PC-9 (cell line): ENCODE measurements around the gene RBM4B. TPM values are rescaled to one million over a fixed set of nuclear protein-coding genes. Genes with fewer than 3 reads are reported as not detected.
A peak's percentile ranks its signal among the peaks of the same experiment; 100 is the strongest.
"Not testable (repeated sequence)": the region's sequence is repeated elsewhere in the genome, so short reads cannot be mapped to it uniquely, and the experiment has no call there.

ENCODE experiments used
- Bru-seq: library from RNA; stranded (reverse); fragments of 400-500 nt; gene quantifications from one replicate; lab custom pipeline; 2021; lab: Mats Ljungman, UMichigan
- BruChase-seq, 2 experiments: library from RNA; stranded (reverse); fragments of 400-500 nt; gene quantifications; one replicate each; lab custom pipeline; 2021; lab: Mats Ljungman, UMichigan
- BruUV-seq: library from RNA; stranded (reverse); fragments of 400-500 nt; replicated peaks from 2 replicates; lab custom pipeline; 2021; lab: Mats Ljungman, UMichigan
- CTCF ChIA-PET: fragments of 300-600 bp; sonication (Branson Sonifier 250); formaldehyde crosslinking; loops from one replicate; lab custom pipeline; 2022; ENCODE audit warnings: antibody characterized with exemption; lab: Charles Lee
- POLR2A ChIA-PET: fragments of 300-600 bp; sonication (Branson Sonifier 250); formaldehyde crosslinking; loops from one replicate; lab custom pipeline; 2022; ENCODE audit warnings: antibody characterized with exemption; ENCODE audit not compliant: unreplicated experiment; lab: Charles Lee
- DNase-seq, 2 experiments: peaks; one replicate each; pipeline versions ENCODE4 v3.0.0 to v3.0.0-alpha.2; 2015 to 2022; ENCODE audit warnings: mixed read lengths in 1 of 2
- H2AFZ ChIP-seq: fragments of 200-600 bp; sonication (generic); 2 replicates; pipeline ENCODE4 v1.8.1; 2017; ENCODE audit warnings: antibody characterized with exemption
- H3F3A ChIP-seq: fragments of 200-600 bp; sonication (generic); 2 replicates; pipeline ENCODE4 v1.8.1; 2017; ENCODE audit warnings: antibody characterized with exemption, mild to moderate bottlenecking, low read depth; ENCODE audit not compliant: insufficient read depth
- H3K27ac ChIP-seq: fragments of 200-600 bp; sonication (generic); 2 replicates; pipeline ENCODE4 v1.6.1; 2016; ENCODE audit warnings: mixed run types
- H3K27me3 ChIP-seq: fragments of 200-600 bp; sonication (generic); 2 replicates; pipeline ENCODE4 v1.6.1; 2016; ENCODE audit warnings: low read depth, mixed run types; ENCODE audit not compliant: insufficient read depth
- H3K36me3 ChIP-seq: fragments of 200-600 bp; sonication (generic); 2 replicates; pipeline ENCODE4 v1.6.1; 2016; ENCODE audit warnings: low read depth, mixed run types
- H3K4me1 ChIP-seq: fragments of 200-600 bp; sonication (generic); replicated peaks from 2 replicates; pipeline ENCODE4 v1.6.1; 2016; ENCODE audit warnings: mixed run types; ENCODE audit not compliant: insufficient read depth
- H3K4me2 ChIP-seq: fragments of 200-600 bp; sonication (generic); 2 replicates; pipeline ENCODE4 v1.6.1; 2017; ENCODE audit warnings: mixed run types
- H3K4me3 ChIP-seq: fragments of 200-600 bp; sonication (generic); 2 replicates; pipeline ENCODE4 v1.6.1; 2016; ENCODE audit warnings: mixed run types
- H3K79me2 ChIP-seq: fragments of 200-600 bp; sonication (generic); 2 replicates; pipeline ENCODE4 v1.6.1; 2017; ENCODE audit warnings: low read depth, mixed run types
- H3K9me2 ChIP-seq: fragments of 200-600 bp; sonication (generic); 2 replicates; pipeline ENCODE4 v1.8.1; 2017; ENCODE audit warnings: mild to moderate bottlenecking; ENCODE audit not compliant: insufficient read depth
- H3K9me3 ChIP-seq: fragments of 200-600 bp; sonication (generic); 2 replicates; pipeline ENCODE4 v1.8.1; 2016; ENCODE audit warnings: low read depth; ENCODE audit not compliant: insufficient read depth
- H4K20me1 ChIP-seq: fragments of 200-600 bp; sonication (generic); 2 replicates; pipeline ENCODE4 v1.8.1; 2017; ENCODE audit not compliant: insufficient read depth
- EZH2 ChIP-seq: fragments of 200-600 bp; sonication (generic); IDR thresholded peaks from 2 replicates; pipeline ENCODE4 v1.8.0; 2017; ENCODE audit warnings: antibody characterized with exemption, low read depth
- intact Hi-C: fragments of 100-400 bp; cut with micrococcal nuclease; formaldehyde crosslinking; loops from one replicate; pipeline ENCODE4 v1.10.0; 2022; ENCODE audit not compliant: unreplicated experiment
- long read RNA-seq: library from polyadenylated mRNA; stranded (forward); transcript quantifications from one replicate; pipeline ENCODE4 v2.0.0, GENCODE V29; 2022
- total RNA-seq: library from RNA; stranded (reverse); gene quantifications from 2 replicates; pipeline ENCODE4 v1.2.3, GENCODE V29; 2021
- TF ChIP-seq, protein P1 (sequence below): fragments of 200-600 bp; sonication (generic); conservative IDR thresholded peaks from 2 replicates; pipeline ENCODE4 v1.6.1; 2017; ENCODE audit warnings: mixed run types, antibody characterized with exemption, mild to moderate bottlenecking, moderate library complexity

The RBM4B gene
- total RNA-seq (17.8 and 24.8 TPM in 2 replicates), Bru-seq, nascent RNA (percentile 84 among the genes with signal in this experiment), BruChase-seq, experiment 1, labeled RNA remaining after a 2-hour chase (percentile 75 among the genes with signal in this experiment), BruChase-seq, experiment 2, labeled RNA remaining after a 6-hour chase (percentile 75 among the genes with signal in this experiment)
- long read RNA-seq, transcript RBM4B-206 (2 exons, 1,646 nt): minor isoform, 9 of 68 reads
- long read RNA-seq, transcript RBM4B-201 (4 exons, 1,840 nt): major isoform, 22 of 68 reads
- long read RNA-seq, partial matches to known transcripts: 5 of 68 reads
- long read RNA-seq, other reads (novel, unspliced or antisense): 32 of 68 reads

- peak within 1 kb of the TSS; percentile 99 for H3K4me2 ChIP-seq
- H3K36me3 ChIP-seq: peaks cover 15% of the 10 kb centered on the region; the same call in 1 of the 2 replicates
- no peaks in the 10 kb centered on the region for H4K20me1 ChIP-seq
- DNase-seq: peak; percentile 86 to 97
- ChIA-PET POLR2A (interaction anchor here (0.5 to 0.9 kb wide), 8 partner anchors 88 to 783 kb away, joined by 3 to 19 read pairs (median 6); partner anchors contain the start of gene DPP3), CTCF (interaction anchor here (0.5 to 1.6 kb wide), 16 partner anchors 40 to 385 kb away, joined by 3 to 16 read pairs (median 4); partner anchors contain the start of genes BBS1, CCDC87, CCS and DPP3)
- H3K4me1 ChIP-seq: peaks cover 23% of the 10 kb centered on the region
- intact Hi-C loops: loop anchor here (1.0 kb wide), 5 partner anchors 61 to 269 kb away; partner anchors contain the start of genes DPP3 and RBM14
- H3K9me3 ChIP-seq: no peaks in the 10 kb centered on the region
- peak within 1 kb of the TSS; percentile 80 for H3K27ac ChIP-seq
- H3K4me3 ChIP-seq: peak within 1 kb of the TSS; percentile 66
- peak within 1 kb of the TSS; percentile 75 for H2AFZ ChIP-seq
- H3F3A ChIP-seq: peaks cover 32% of the 10 kb centered on the region
- TF ChIP-seq, protein P1, sequence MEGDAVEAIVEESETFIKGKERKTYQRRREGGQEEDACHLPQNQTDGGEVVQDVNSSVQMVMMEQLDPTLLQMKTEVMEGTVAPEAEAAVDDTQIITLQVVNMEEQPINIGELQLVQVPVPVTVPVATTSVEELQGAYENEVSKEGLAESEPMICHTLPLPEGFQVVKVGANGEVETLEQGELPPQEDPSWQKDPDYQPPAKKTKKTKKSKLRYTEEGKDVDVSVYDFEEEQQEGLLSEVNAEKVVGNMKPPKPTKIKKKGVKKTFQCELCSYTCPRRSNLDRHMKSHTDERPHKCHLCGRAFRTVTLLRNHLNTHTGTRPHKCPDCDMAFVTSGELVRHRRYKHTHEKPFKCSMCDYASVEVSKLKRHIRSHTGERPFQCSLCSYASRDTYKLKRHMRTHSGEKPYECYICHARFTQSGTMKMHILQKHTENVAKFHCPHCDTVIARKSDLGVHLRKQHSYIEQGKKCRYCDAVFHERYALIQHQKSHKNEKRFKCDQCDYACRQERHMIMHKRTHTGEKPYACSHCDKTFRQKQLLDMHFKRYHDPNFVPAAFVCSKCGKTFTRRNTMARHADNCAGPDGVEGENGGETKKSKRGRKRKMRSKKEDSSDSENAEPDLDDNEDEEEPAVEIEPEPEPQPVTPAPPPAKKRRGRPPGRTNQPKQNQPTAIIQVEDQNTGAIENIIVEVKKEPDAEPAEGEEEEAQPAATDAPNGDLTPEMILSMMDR: no peak
- H3K27me3 ChIP-seq: no peaks in the 10 kb centered on the region
- H3K9me2 ChIP-seq: no peaks in the 10 kb centered on the region
- peaks cover 33% of the 10 kb centered on the region for H3K79me2 ChIP-seq
- no TSS peak for BruUV-seq
Observed at GRCh38 chr11:66677599-66678375, at the start of gene RBM4B. Gene RBM4B (minus strand): TSS chr11:66677887. CDS start chr11:66677079, 808 bp downstream.

- no peak overlapping the region for H3K4me2 ChIP-seq
- no TSS peak for BruUV-seq
- H2AFZ ChIP-seq: no peak overlapping the region
- no peaks in the 10 kb centered on the region for H3K9me3 ChIP-seq
- ChIA-PET CTCF (no interaction called here), POLR2A (no interaction called here)
- intact Hi-C loops: loop anchor here (2.0 kb wide), 1 partner anchor 17 kb away; no protein-coding TSS in a partner anchor
- no peaks in the 10 kb centered on the region for H3K36me3 ChIP-seq
- peaks cover 33% of the 10 kb centered on the region for H3K4me1 ChIP-seq
- TF ChIP-seq, protein P1: no peak
- TF ChIP-seq EZH2: no peak
- no peaks in the 10 kb centered on the region for H3K9me2 ChIP-seq
- H3K79me2 ChIP-seq: 0 out of 2 replicates have a peak, but pooled peaks cover 2% of the 10 kb centered on the region
- DNase-seq: no peak
- H4K20me1 ChIP-seq: no peaks in the 10 kb centered on the region
- peaks cover 6% of the 10 kb centered on the region; the same call in 1 of the 2 replicates for H3K27me3 ChIP-seq
- H3K27ac ChIP-seq: no peak overlapping the region
- no peak overlapping the region for H3K4me3 ChIP-seq
- H3F3A ChIP-seq: peaks cover 30% of the 10 kb centered on the region; the same call in 1 of the 2 replicates
Observed at GRCh38 chr11:66725647-66726046, 48.0 kb upstream of the RBM4B start.

- Histone ChIP-seq H2AFZ (no peak overlapping the region), H3K79me2 (0 out of 2 replicates have a peak, but pooled peaks cover 2% of the 10 kb centered on the region), H3K4me1 (peaks cover 38% of the 10 kb centered on the region), H3K9me2 (no peaks in the 10 kb centered on the region), H3K27ac (no peak overlapping the region), H3K4me3 (no peak overlapping the region), H3K9me3 (no peaks in the 10 kb centered on the region), H3K4me2 (no peak overlapping the region), H4K20me1 (no peaks in the 10 kb centered on the region), H3K36me3 (no peaks in the 10 kb centered on the region), H3K27me3 (peaks cover 6% of the 10 kb centered on the region; the same call in 1 of the 2 replicates), H3F3A (peaks cover 31% of the 10 kb centered on the region; the same call in 1 of the 2 replicates)
- POLR2A ChIA-PET: no interaction called here
- CTCF ChIA-PET: interaction anchor here (0.8 kb wide), 1 partner anchor 1760 kb away, joined by 3 read pairs; no protein-coding TSS in a partner anchor
- DNase-seq: no peak
- intact Hi-C loops: no loop called here
- BruUV-seq: no TSS peak
- TF ChIP-seq, protein P1: no peak
- TF ChIP-seq EZH2: no peak
Observed at GRCh38 chr11:66725114-66725513, 47.4 kb upstream of the RBM4B start.

DNA sequence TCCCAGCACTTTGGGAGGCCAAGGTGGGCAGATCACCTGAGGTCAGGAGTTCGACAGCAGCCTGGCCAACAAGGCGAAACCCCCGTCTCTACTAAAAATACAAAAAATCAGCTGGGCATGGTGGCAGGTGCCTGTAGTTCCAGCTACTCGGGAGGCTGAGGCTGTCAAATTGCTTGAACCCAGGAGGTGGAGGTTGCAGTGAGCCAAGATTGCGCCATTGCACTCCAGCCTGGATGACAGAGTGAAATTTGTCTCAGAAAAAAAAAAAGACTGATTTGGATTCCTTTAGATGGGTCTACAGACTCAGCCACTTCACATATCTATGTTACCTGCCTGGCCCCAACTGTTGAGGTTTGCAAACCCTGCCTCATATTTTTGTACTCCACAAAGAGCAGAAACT is 46.5 kb upstream of the RBM4B start:
- DNase-seq, H3K27ac ChIP-seq, intact Hi-C loops, H4K20me1 ChIP-seq, H3K9me3 ChIP-seq, H3K4me3 ChIP-seq, H3K36me3 ChIP-seq, H3K79me2 ChIP-seq, BruUV-seq, H2AFZ ChIP-seq, H3K4me2 ChIP-seq, H3K9me2 ChIP-seq, H3K27me3 ChIP-seq: not testable (repeated sequence)
- CTCF ChIA-PET: interaction anchor here (0.7 to 0.8 kb wide), 2 partner anchors 12 to 1761 kb away, joined by 3 to 5 read pairs; no protein-coding TSS in a partner anchor
- POLR2A ChIA-PET: interaction anchor here (0.6 to 0.7 kb wide), 2 partner anchors 59 to 85 kb away, joined by 3 to 6 read pairs; no protein-coding TSS in a partner anchor
- peaks cover 47% of the 10 kb centered on the region for H3K4me1 ChIP-seq
- peaks cover 39% of the 10 kb centered on the region for H3F3A ChIP-seq
